ENCODE measurements around the gene TMIE.

DNA sequence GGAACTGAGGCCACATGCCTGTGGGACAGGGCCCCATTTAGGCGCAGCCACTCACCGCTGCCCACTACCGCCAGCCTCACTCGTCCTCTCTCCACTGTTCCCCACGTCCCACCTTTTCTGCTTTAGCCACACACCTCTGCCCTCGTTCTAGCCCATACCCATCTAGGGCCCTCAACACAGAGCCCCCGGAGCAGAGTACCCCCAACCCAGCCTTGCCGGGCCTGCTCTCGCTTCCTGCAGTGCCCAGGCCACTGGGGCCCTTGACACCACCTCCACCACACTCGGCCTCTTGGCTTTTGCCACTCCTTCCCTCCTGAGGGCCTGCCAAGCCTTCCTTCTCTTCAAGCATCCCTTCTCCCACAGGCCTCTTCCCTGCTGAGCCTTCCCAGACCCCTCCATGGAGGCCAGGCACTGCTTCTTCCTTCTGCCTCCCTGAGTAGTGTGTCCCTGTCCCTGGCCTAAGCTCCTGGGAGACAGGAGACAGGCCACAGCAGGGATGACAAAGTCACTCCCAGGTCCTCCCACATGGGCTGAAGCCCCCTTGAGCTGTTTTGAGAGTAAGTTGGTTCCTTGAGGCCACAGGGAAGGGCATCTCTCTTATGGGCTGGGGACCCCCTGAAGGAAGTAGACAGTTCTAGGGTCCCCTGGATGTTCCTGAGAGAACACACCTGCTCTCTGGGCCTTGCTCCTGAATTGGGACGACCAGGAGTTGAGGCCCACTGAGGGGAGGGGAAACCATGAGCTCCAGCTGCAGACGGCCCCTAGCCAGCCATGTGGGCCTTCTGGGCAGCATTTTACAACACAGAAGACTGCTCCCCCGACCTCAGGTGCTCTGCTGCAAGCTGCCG is 12.1 kb downstream of the TMIE start:
- TF ChIP-seq, protein P1, sequence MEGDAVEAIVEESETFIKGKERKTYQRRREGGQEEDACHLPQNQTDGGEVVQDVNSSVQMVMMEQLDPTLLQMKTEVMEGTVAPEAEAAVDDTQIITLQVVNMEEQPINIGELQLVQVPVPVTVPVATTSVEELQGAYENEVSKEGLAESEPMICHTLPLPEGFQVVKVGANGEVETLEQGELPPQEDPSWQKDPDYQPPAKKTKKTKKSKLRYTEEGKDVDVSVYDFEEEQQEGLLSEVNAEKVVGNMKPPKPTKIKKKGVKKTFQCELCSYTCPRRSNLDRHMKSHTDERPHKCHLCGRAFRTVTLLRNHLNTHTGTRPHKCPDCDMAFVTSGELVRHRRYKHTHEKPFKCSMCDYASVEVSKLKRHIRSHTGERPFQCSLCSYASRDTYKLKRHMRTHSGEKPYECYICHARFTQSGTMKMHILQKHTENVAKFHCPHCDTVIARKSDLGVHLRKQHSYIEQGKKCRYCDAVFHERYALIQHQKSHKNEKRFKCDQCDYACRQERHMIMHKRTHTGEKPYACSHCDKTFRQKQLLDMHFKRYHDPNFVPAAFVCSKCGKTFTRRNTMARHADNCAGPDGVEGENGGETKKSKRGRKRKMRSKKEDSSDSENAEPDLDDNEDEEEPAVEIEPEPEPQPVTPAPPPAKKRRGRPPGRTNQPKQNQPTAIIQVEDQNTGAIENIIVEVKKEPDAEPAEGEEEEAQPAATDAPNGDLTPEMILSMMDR (IDR thresholded peaks at IDR 0.05; ENCODE audit: low read depth, low read length): no peak
- TF ChIP-seq EZH2phosphoT487 (IDR thresholded peaks at IDR 0.05; ENCODE audit: low read depth): no peak
